ENCODE results near the gene ANKRD53.
"Not testable (repeated sequence)": the region's sequence is repeated elsewhere in the genome, so short reads cannot be mapped to it uniquely, and the experiment has no call there.

Gene ANKRD53

GRCh38 chr2:70992945-70993853, 14.8 kb downstream of the ANKRD53 start:
- no peak for DNase-seq

GRCh38 chr2:70994009-70994698, 15.7 kb downstream of the ANKRD53 start:
- no peak for DNase-seq

GRCh38 chr2:70994699-70995425, 16.4 kb downstream of the ANKRD53 start, which contains the start of gene TEX261:
TSS of gene TEX261 (minus strand) at chr2:70994873. CDS start at chr2:70994757, 116 bp downstream.
- DNase-seq, result no peak

GRCh38 chr2:70995426-70995729, 16.9 kb downstream of the ANKRD53 start:
- DNase-seq, result no peak

- DNase-seq, result not testable (repeated sequence)
Observed at GRCh38 chr2:70998885-70999284, 20.5 kb downstream of the ANKRD53 start.

- no peak for DNase-seq
Observed at GRCh38 chr2:70999362-70999761, 20.9 kb downstream of the ANKRD53 start.

GRCh38 chr2:70999931-71000330, 21.5 kb downstream of the ANKRD53 start:
- not testable (repeated sequence) for DNase-seq

- no peak for DNase-seq
Observed at GRCh38 chr2:71000780-71001591, 22.6 kb downstream of the ANKRD53 start.

GRCh38 chr2:71001592-71001927, 23.1 kb downstream of the ANKRD53 start:
- DNase-seq, result no peak

- no peak for DNase-seq
Observed at GRCh38 chr2:71001981-71002570, 23.6 kb downstream of the ANKRD53 start.

- DNase-seq, result no peak
Observed at GRCh38 chr2:71003396-71003795, 25.0 kb downstream of the ANKRD53 start.

GRCh38 chr2:71003966-71004755, 25.7 kb downstream of the ANKRD53 start:
- no peak for DNase-seq

GRCh38 chr2:71004857-71005256, 26.4 kb downstream of the ANKRD53 start:
- DNase-seq, result no peak

GRCh38 chr2:71005271-71006202, 27.1 kb downstream of the ANKRD53 start:
- DNase-seq, result no peak

GRCh38 chr2:71006323-71006722, 27.9 kb downstream of the ANKRD53 start:
- no peak for DNase-seq

GRCh38 chr2:71006955-71007799, 28.7 kb downstream of the ANKRD53 start:
- no peak for DNase-seq

- no peak for DNase-seq
Observed at GRCh38 chr2:71008342-71008741, 29.9 kb downstream of the ANKRD53 start.

GRCh38 chr2:71011786-71012185, 33.4 kb downstream of the ANKRD53 start:
- not testable (repeated sequence) for DNase-seq

GRCh38 chr2:71018625-71019024, 40.2 kb downstream of the ANKRD53 start:
- no peak for DNase-seq
